Activated T-helper 1 cell treated with anti-CD3 and anti-CD28 coated beads, Interleukin-12 subunit alpha, Interleukin-12 subunit beta, Interleukin-2, Interleukin-4 antibody, amounts not matched to agents 30 ng/mL and 10 ng/mL and 1 ng/mL, durations not matched to agents 14 hours and 24 hours and 36 hours (primary cell): ENCODE results near the gene HLA-DRB5. TPM values are rescaled to one million over a fixed set of nuclear protein-coding genes. Genes with fewer than 3 reads are reported as not detected.
"Not testable (repeated sequence)": the region's sequence is repeated elsewhere in the genome, so short reads cannot be mapped to it uniquely, and the experiment has no call there.

Experiments
- DNase-seq: peaks from one replicate; pipeline ENCODE4 v3.0.0; 2021; ENCODE audit warnings: low spot score
- H3K27ac Mint-ChIP-seq: one replicate; pipeline ENCODE4 v1.8.0; 2021; ENCODE audit warnings: mild to moderate bottlenecking, mixed read lengths
- H3K27me3 Mint-ChIP-seq: one replicate; pipeline ENCODE4 v1.8.0; 2022; ENCODE audit warnings: mild to moderate bottlenecking, moderate library complexity, mixed read lengths; ENCODE audit not compliant: insufficient read depth
- H3K36me3 Mint-ChIP-seq: one replicate; pipeline ENCODE4 v1.8.0; 2021; ENCODE audit warnings: low read depth, mixed read lengths
- H3K4me1 Mint-ChIP-seq: one replicate; pipeline ENCODE4 v1.8.0; 2021; ENCODE audit warnings: low read depth, mixed read lengths
- H3K4me3 Mint-ChIP-seq: one replicate; pipeline ENCODE4 v1.8.0; 2021; ENCODE audit warnings: mild to moderate bottlenecking, moderate library complexity, mixed read lengths
- H3K9me3 Mint-ChIP-seq: one replicate; pipeline ENCODE4 v1.8.0; 2021; ENCODE audit warnings: mixed read lengths
- intact Hi-C: fragments of 100-400 bp; cut with micrococcal nuclease; formaldehyde crosslinking; loops from one replicate; pipeline ENCODE4 v1.15.1; 2024
- total RNA-seq: library from RNA; stranded (reverse); gene quantifications from 2 replicates; pipeline ENCODE4 v1.2.3, GENCODE V29; 2022

HLA-DRB5 gene
- total RNA-seq, 1 donor from 2014 or later = 20.3 TPM

DNA sequence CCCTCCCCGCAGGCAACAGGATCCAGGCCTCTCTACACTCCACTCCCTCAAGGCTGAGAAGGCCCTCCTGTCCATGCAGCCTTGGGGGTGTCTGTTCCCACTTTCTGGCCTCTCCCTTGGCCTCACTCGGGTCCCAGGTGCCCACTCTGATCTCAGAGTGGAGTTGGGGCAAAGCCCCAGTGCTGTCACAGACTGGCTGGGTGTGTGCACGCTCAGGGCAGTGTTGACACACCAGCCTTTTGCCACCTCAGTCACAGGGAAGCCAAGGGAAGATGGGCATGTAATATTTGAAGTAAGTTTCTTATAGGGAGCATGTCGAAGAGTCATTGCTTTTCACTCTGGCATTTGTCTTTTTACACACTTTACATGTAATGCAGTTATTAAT, 45.5 kb downstream of the HLA-DRB5 start:
- H3K4me1 Mint-ChIP-seq = no peaks in the 10 kb centered on the region
- H3K4me3 Mint-ChIP-seq = no peak overlapping the region
- H3K27ac Mint-ChIP-seq = no peak overlapping the region
- no peaks in the 10 kb centered on the region for H3K36me3 Mint-ChIP-seq
- H3K9me3 Mint-ChIP-seq = no peaks in the 10 kb centered on the region
- intact Hi-C loops = no loop called here
- peaks cover 31% of the 10 kb centered on the region for H3K27me3 Mint-ChIP-seq
- no peak for DNase-seq

DNA sequence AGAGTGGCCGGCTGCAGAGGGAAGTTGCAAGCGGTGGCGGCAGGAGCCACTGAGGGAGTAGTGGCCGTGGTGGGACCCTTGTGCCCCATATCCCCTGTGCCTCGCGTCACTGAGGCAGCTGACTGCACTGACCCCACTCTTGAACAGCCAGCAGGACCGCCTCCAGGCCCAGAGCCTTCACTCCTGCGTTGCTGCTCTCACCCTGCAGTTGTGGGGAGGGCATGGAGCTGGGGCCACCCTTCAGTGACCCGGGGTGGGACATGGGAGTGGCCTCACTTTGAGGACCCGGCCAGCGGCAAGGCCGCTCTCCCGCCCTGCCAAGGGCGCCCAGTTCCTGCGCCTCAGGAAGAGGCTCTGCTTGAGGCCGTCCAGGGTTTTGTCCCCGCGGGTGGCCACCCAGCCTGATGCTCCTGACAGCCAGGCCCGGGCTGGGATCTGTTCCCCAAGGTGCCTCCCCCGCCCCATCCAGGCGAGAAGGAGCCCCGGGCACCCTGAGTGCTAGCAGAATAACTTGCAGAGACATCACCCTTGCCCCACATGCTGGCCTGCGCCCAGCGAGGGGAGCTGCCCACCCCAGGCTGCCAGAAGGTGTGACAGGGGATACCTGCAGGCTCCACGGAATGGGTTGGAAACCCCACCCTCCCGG, 46.0 kb downstream of the HLA-DRB5 start:
- no peak overlapping the region for H3K27ac Mint-ChIP-seq
- H3K9me3 Mint-ChIP-seq = no peaks in the 10 kb centered on the region
- no peaks in the 10 kb centered on the region for H3K4me1 Mint-ChIP-seq
- H3K36me3 Mint-ChIP-seq = no peaks in the 10 kb centered on the region
- peaks cover 28% of the 10 kb centered on the region for H3K27me3 Mint-ChIP-seq
- no peak overlapping the region for H3K4me3 Mint-ChIP-seq
- intact Hi-C loops = no loop called here
- DNase-seq = no peak

DNA sequence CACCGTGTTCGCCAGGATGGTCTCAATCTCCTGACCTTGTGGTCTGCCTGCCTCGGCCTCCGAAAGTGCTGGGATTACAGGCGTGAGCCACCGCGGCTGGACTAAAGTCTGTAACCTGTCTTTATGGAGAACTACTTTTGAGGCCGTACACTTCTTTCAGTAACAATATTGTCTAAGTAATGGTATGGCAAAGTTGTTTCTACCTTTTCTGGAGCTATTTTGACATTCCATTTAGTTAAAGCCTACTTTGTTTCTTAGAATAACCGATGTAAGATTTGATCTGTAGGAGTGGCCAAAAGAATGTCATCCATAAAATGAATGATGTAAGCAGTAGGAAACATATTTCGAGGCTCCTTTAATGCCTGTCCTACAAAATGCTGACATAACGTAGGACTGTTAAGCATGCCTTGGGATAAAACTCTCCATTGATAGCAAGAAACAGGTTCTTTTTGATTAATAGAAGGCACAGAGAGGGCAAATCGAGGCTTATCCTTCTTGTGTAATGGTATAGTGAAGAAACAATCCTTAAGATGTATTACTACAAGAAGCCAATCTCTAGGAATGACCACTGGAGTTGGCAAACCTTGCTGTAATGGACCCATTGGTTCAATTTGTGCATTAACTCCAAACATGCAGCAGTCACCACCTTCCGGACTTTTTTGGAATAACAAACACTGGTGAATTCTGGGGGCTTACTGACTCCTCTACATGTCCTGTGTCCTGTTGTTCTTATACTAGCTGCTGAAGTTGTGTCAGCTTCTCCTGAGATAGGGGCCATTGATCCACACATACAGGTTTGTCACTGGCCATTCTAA, 54.5 kb downstream of the HLA-DRB5 start:
- intact Hi-C loops = no loop called here
- H3K36me3 Mint-ChIP-seq = no peaks in the 10 kb centered on the region
- no peaks in the 10 kb centered on the region for H3K9me3 Mint-ChIP-seq
- H3K27ac Mint-ChIP-seq = no peak overlapping the region
- DNase-seq = no peak
- H3K4me3 Mint-ChIP-seq = no peak overlapping the region
- H3K4me1 Mint-ChIP-seq = peaks cover 4% of the 10 kb centered on the region
- H3K27me3 Mint-ChIP-seq = peaks cover 27% of the 10 kb centered on the region

DNA sequence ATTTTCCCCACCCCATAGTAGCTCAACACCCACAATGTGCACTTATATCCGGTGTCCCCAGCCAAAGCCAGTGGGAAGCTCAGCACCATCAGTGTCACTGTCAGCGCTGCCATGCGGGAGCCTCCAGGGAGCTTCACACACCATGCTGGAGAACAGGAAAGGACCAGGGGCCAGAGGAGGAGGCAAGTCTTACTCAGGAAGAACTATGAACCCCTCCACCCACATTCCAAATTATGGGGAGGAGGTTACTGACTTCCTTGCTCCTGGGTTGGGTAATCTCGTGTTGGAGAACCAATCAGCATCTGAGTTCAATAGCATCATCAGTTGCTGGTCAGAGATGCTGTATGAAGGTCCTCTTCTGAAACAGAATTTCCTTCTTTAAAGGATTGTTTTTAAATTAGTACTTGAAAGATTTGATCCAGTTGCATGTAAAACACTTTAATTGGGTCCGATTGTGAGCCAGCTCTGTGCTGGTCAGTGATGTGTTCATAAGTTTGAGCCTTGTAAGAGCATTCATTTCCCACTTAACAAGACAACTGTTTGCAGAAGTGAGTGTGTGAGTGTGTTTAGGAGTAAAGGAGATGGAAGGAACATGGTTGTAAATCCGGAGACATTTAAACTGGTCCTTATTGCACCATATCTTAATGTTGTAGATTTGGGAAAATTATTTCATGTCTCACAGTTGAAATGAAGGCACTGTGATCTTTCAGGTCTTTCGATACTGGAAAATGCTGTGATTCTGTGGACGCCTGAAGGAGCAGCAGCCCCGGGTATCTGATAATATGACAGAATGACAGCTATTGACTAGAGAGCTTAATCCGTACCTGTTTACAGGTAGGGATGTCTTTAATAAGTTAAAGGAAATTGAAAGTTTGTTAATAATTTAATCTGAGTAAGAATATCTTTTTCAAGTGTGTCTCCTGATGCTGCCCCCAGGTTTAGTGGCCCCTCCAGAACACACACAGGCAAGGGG, 56.4 kb downstream of the HLA-DRB5 start:
- H3K36me3 Mint-ChIP-seq, H3K27ac Mint-ChIP-seq, H3K4me3 Mint-ChIP-seq, DNase-seq, intact Hi-C loops, H3K9me3 Mint-ChIP-seq, H3K4me1 Mint-ChIP-seq: not testable (repeated sequence)
- peaks cover 19% of the 10 kb centered on the region for H3K27me3 Mint-ChIP-seq

DNA sequence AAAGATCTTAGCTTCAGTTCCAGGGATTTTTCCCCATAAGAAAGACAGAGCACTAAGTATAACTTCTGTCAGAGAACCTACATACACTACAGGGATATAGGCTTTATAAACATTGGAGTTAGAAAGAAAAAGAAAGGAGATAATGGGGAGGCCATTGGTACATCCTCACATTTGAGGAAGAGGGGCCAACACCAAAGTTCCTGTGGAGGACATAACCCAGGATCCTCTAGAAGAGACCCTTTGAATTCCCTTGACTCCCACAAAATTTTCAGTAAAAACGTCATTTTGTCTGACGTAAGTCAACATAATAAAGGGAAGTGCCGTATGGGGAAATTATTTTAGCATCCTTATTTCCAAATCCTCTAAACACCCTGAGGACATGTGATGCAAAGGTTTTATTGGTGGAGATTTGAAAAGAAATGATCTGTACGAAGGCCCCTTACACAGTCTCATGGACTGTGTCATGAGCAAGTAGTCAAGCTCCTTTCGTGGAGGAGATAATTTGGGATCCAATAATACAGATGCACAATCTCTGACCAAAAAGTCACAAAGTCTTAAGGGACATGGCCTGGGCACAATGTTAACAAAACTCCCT, 57.2 kb downstream of the HLA-DRB5 start:
- intact Hi-C loops = no loop called here
- H3K9me3 Mint-ChIP-seq = no peaks in the 10 kb centered on the region
- peaks cover 4% of the 10 kb centered on the region for H3K4me1 Mint-ChIP-seq
- H3K36me3 Mint-ChIP-seq = no peaks in the 10 kb centered on the region
- H3K27me3 Mint-ChIP-seq = peaks cover 18% of the 10 kb centered on the region
- H3K27ac Mint-ChIP-seq = no peak overlapping the region
- no peak overlapping the region for H3K4me3 Mint-ChIP-seq
- DNase-seq = no peak

DNA sequence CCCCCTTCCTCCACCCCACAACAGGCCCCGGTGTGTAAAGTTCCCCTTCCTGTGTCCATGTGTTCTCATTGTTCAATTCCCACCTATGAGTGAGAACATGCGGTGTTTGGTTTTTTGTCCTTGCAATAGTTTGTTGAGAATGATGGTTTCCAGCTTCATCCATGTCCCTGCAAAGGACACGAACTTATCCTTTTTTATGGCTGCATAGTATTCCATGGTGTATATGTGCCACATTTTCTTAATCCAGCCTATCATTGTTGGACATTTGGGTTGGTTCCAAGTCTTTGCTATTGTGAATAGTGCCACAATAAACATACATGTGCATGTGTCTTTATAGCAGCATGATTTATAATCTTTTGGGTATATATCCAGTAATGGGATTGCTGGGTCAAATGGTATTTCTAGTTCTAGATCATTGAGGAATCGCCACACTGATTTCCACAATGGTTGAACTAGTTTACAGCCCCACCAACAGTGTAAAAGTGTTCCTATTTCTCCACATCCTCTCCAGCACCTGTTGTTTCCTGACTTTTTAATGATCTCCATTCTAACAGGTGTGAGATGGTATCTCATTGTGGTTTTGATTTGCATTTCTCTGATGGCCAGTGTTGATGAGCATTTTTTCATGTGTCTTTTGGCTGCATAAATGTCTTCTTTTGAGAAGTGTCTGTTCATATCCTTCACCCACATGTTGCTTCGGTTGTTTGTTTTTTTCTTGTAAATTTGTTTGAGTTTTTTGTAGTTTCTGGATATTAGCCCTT, 62.2 kb downstream of the HLA-DRB5 start:
- H3K27me3 Mint-ChIP-seq, H3K27ac Mint-ChIP-seq, H3K4me1 Mint-ChIP-seq, intact Hi-C loops, DNase-seq, H3K36me3 Mint-ChIP-seq, H3K9me3 Mint-ChIP-seq, H3K4me3 Mint-ChIP-seq: not testable (repeated sequence)

Other genes with a start within 250 kb of the HLA-DRB5 start
- gene TSBP1, start 158.4 kb downstream of the HLA-DRB5 start, total RNA-seq = not detected in 2 replicates
- gene BTNL2, start 123.1 kb downstream of the HLA-DRB5 start, total RNA-seq = not detected in 2 replicates
- 39.3 and 40.1 TPM in 2 replicates for gene HLA-DRA, start 90.4 kb downstream of the HLA-DRB5 start, total RNA-seq
- gene HLA-DRB1, start 59.6 kb upstream of the HLA-DRB5 start, total RNA-seq = 33.1 and 33.7 TPM in 2 replicates
- gene HLA-DQA1, start 107.1 kb upstream of the HLA-DRB5 start, total RNA-seq = 12.5 and 13.3 TPM in 2 replicates
- 4.3 and 4.7 TPM in 2 replicates for gene HLA-DQB1, start 136.4 kb upstream of the HLA-DRB5 start, total RNA-seq
- 1.8 and 2.7 TPM in 2 replicates for gene HLA-DQA2, start 211.1 kb upstream of the HLA-DRB5 start, total RNA-seq
- gene HLA-DQB2, start 233.2 kb upstream of the HLA-DRB5 start, total RNA-seq = 0.51 and 0.67 TPM in 2 replicates